ENCODE results near the gene OR9A2.
A peak's percentile ranks its signal among the peaks of the same experiment; 100 is the strongest.

Gene OR9A2

DNA sequence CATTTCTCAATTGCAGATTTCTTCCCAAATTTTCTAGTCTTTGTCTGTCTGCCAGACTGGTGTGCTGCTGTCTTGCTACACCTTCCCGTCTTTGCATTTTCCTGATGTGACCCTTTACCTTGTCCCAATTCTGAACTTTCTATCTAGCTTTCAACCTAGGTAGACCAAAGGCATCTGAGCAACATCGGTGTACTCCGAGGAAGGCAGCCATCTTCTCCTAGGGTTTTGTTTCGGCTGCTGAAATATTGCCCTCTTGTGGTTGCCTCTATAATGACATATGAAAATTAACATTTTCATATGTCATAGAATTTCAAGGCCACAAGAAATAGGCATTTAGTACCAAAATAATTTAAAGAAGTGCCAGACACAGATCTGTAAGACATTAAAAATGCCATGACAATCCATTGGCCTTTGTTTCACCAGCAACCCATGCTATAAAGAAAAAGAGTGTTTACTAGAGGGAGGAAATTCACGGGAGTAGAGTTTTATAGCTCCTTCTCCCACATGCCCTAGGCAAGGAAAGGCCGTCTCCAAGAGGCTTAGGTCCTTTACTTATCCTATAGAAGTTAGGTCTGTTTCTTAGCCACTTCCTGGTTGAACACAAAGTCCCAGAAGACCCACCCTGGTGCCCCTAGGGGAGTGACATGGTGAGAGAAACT is 23.4 kb downstream of the OR9A2 start:
- no CpG with 5 or more reads among the region's 6 CpGs for WGBS (ENCODE audit: extremely low coverage, insufficient coverage, insufficient read length)
- peak; percentile 7 to 72 for DNase-seq
- Histone ChIP-seq H2BK120ac (ENCODE audit: insufficient read depth, low read length, poor library complexity) (no peak overlapping the region), H3K79me1 (ENCODE audit: low read length) (no peaks in the 10 kb centered on the region), H3K4me1 (ENCODE audit: control insufficient read depth in 1 of 2, insufficient read depth in 2 of 2, low read length in 2 of 2) (no peaks in the 10 kb centered on the region), H3K4ac (ENCODE audit: low read depth, low read length) (no peak overlapping the region), H3K79me2 (ENCODE audit: control insufficient read depth, insufficient read depth, low read length, poor library complexity) (no peaks in the 10 kb centered on the region), H4K8ac (ENCODE audit: low read depth, low read length) (peak overlapping the region; percentile 62), H3K9me3 (ENCODE audit: insufficient read depth, low read depth, low read length) (no peaks in the 10 kb centered on the region), H2BK5ac (ENCODE audit: low read depth, low read length, poor library complexity) (no peak overlapping the region), H2BK12ac (ENCODE audit: low read length) (no peak overlapping the region), H4K91ac (ENCODE audit: low read depth, low read length) (no peak overlapping the region), H3K4me2 (ENCODE audit: low read length) (peak overlapping the region; percentile 44), H3K27ac (ENCODE audit: low read depth, low read length) (no peak overlapping the region), H3K14ac (ENCODE audit: low read length) (no peak overlapping the region), H2AFZ (ENCODE audit: insufficient read depth, low read length, poor library complexity) (peak overlapping the region; percentile 66), H2AK5ac (ENCODE audit: low read length) (no peak overlapping the region), H3K18ac (ENCODE audit: low read length) (no peak overlapping the region), H3K36me3 (ENCODE audit: control insufficient read depth in 1 of 2, insufficient read depth in 2 of 2, low read length in 2 of 2) (no peaks in the 10 kb centered on the region), H4K12ac (ENCODE audit: low read depth, low read length) (no peak overlapping the region), H3K23ac (ENCODE audit: low read length) (no peak overlapping the region), H3K27me3 (ENCODE audit: insufficient read depth, low read length) (no peaks in the 10 kb centered on the region), H3K9ac (ENCODE audit: low read length) (no peak overlapping the region), H3K4me3 (ENCODE audit: low read depth, low read length) (no peak overlapping the region)

DNA sequence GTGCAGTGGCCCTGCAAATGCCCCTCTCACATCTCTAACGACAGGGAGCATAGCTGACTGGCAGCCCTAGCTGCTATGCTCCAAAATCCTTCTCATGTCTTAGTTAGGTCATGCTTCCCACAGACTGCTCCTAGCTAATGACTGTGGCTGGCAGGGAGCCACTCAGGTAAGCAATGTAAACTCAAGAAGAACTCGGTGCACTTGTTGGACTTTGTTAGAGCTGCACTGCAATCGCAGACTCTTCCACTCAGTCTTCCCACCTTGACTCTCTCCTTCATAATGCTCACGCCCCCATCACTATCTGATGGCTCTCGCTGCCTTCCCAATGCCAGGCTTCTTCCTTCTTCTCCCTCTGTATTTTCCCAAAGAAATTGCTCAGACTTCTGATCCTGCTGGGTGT is 24.0 kb downstream of the OR9A2 start:
- no peak for DNase-seq
- Histone ChIP-seq H3K27ac (ENCODE audit: low read depth, low read length) (no peak overlapping the region), H3K9me3 (ENCODE audit: insufficient read depth, low read depth, low read length) (no peaks in the 10 kb centered on the region), H3K79me2 (ENCODE audit: control insufficient read depth, insufficient read depth, low read length, poor library complexity) (no peaks in the 10 kb centered on the region), H3K23ac (ENCODE audit: low read length) (no peak overlapping the region), H4K91ac (ENCODE audit: low read depth, low read length) (no peak overlapping the region), H3K27me3 (ENCODE audit: insufficient read depth, low read length) (no peaks in the 10 kb centered on the region), H2BK5ac (ENCODE audit: low read depth, low read length, poor library complexity) (no peak overlapping the region), H3K9ac (ENCODE audit: low read length) (no peak overlapping the region), H3K4ac (ENCODE audit: low read depth, low read length) (no peak overlapping the region), H2AFZ (ENCODE audit: insufficient read depth, low read length, poor library complexity) (peak overlapping the region; percentile 66), H4K8ac (ENCODE audit: low read depth, low read length) (peak overlapping the region; percentile 62), H3K4me1 (ENCODE audit: control insufficient read depth in 1 of 2, insufficient read depth in 2 of 2, low read length in 2 of 2) (no peaks in the 10 kb centered on the region), H3K4me2 (ENCODE audit: low read length) (no peak overlapping the region), H3K79me1 (ENCODE audit: low read length) (no peaks in the 10 kb centered on the region), H2BK12ac (ENCODE audit: low read length) (no peak overlapping the region), H4K12ac (ENCODE audit: low read depth, low read length) (no peak overlapping the region), H2BK120ac (ENCODE audit: insufficient read depth, low read length, poor library complexity) (no peak overlapping the region), H3K36me3 (ENCODE audit: control insufficient read depth in 1 of 2, insufficient read depth in 2 of 2, low read length in 2 of 2) (no peaks in the 10 kb centered on the region), H3K18ac (ENCODE audit: low read length) (no peak overlapping the region), H2AK5ac (ENCODE audit: low read length) (no peak overlapping the region), H3K14ac (ENCODE audit: low read length) (no peak overlapping the region), H3K4me3 (ENCODE audit: low read depth, low read length) (no peak overlapping the region)
- no CpG with 5 or more reads among the region's 5 CpGs for WGBS (ENCODE audit: extremely low coverage, insufficient coverage, insufficient read length)

DNA sequence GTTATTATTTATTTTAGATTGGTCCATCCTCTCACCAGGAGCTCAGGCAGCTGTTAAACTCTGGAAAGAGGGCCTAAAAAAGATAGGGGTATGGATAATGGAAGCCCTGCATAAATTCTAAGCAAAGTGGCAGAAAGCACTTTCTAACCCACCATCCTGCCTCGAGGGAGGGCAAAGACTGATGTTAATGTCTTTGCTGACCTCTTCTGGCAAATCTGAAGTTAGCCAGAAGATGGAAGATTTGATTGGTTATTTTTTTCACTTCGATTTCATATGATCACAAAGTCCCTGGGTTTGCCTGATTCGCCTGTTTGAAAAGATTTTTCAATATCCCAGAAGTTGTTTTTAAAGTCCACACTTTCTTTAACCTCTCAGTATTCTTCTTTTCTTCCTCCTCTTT is 24.8 kb downstream of the OR9A2 start:
- Histone ChIP-seq H3K27me3 (ENCODE audit: insufficient read depth, low read length) (no peaks in the 10 kb centered on the region), H3K79me2 (ENCODE audit: control insufficient read depth, insufficient read depth, low read length, poor library complexity) (no peaks in the 10 kb centered on the region), H3K4ac (ENCODE audit: low read depth, low read length) (no peak overlapping the region), H3K4me3 (ENCODE audit: low read depth, low read length) (no peak overlapping the region), H4K8ac (ENCODE audit: low read depth, low read length) (no peak overlapping the region), H3K9me3 (ENCODE audit: insufficient read depth, low read depth, low read length) (no peaks in the 10 kb centered on the region), H2BK120ac (ENCODE audit: insufficient read depth, low read length, poor library complexity) (no peak overlapping the region), H3K27ac (ENCODE audit: low read depth, low read length) (no peak overlapping the region), H2AK5ac (ENCODE audit: low read length) (no peak overlapping the region), H3K79me1 (ENCODE audit: low read length) (no peaks in the 10 kb centered on the region), H2BK5ac (ENCODE audit: low read depth, low read length, poor library complexity) (no peak overlapping the region), H3K4me1 (ENCODE audit: control insufficient read depth in 1 of 2, insufficient read depth in 2 of 2, low read length in 2 of 2) (no peaks in the 10 kb centered on the region), H3K9ac (ENCODE audit: low read length) (no peak overlapping the region), H2AFZ (ENCODE audit: insufficient read depth, low read length, poor library complexity) (no peak overlapping the region), H3K4me2 (ENCODE audit: low read length) (no peak overlapping the region), H4K12ac (ENCODE audit: low read depth, low read length) (no peak overlapping the region), H3K14ac (ENCODE audit: low read length) (no peak overlapping the region), H3K18ac (ENCODE audit: low read length) (no peak overlapping the region), H3K36me3 (ENCODE audit: control insufficient read depth in 1 of 2, insufficient read depth in 2 of 2, low read length in 2 of 2) (no peaks in the 10 kb centered on the region), H2BK12ac (ENCODE audit: low read length) (no peak overlapping the region), H3K23ac (ENCODE audit: low read length) (no peak overlapping the region), H4K91ac (ENCODE audit: low read depth, low read length) (no peak overlapping the region)
- WGBS (ENCODE audit: extremely low coverage, insufficient coverage, insufficient read length), result no CpG with 5 or more reads among the region's 3 CpGs
- DNase-seq, result peak in 1 of 2 donors; percentile 52

DNA sequence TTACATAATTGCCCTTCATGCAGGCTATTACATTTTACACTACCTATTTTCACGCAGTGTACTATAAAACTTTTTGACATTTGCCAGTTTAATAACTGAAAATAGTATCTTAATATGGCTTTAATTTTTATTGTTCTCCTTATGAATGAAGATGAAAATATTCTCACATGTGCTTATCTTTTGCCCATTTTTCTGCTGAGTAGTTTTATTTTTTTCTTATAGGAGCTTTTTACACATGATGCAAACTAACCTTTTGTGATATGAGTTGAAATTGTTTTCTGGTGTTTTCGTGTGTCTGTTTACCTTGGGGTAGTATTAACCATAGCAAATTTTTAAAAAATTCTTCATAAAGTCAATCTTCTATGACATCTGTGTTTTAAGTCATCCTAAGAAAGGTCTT is 26.3 kb downstream of the OR9A2 start:
- no peaks in the 10 kb centered on the region for H3K4me1 ChIP-seq (ENCODE audit: control insufficient read depth in 1 of 2, insufficient read depth in 2 of 2, low read length in 2 of 2)
- no CpG with 5 or more reads among the region's 2 CpGs for WGBS (ENCODE audit: extremely low coverage, insufficient coverage, insufficient read length)
- no peaks in the 10 kb centered on the region for H3K27me3 ChIP-seq (ENCODE audit: insufficient read depth, low read length)
- no peak overlapping the region for H3K23ac ChIP-seq (ENCODE audit: low read length)
- H3K18ac ChIP-seq (ENCODE audit: low read length), result no peak overlapping the region
- H3K4me2 ChIP-seq (ENCODE audit: low read length), result no peak overlapping the region
- no peak overlapping the region for H2BK12ac ChIP-seq (ENCODE audit: low read length)
- H3K9me3 ChIP-seq (ENCODE audit: insufficient read depth, low read depth, low read length), result no peaks in the 10 kb centered on the region
- no peak for DNase-seq
- no peak overlapping the region for H3K4me3 ChIP-seq (ENCODE audit: low read depth, low read length)
- H4K8ac ChIP-seq (ENCODE audit: low read depth, low read length), result no peak overlapping the region
- no peak overlapping the region for H2BK5ac ChIP-seq (ENCODE audit: low read depth, low read length, poor library complexity)
- no peak overlapping the region for H3K4ac ChIP-seq (ENCODE audit: low read depth, low read length)
- no peak overlapping the region for H4K91ac ChIP-seq (ENCODE audit: low read depth, low read length)
- H2AK5ac ChIP-seq (ENCODE audit: low read length), result no peak overlapping the region
- H3K79me2 ChIP-seq (ENCODE audit: control insufficient read depth, insufficient read depth, low read length, poor library complexity), result no peaks in the 10 kb centered on the region
- H2AFZ ChIP-seq (ENCODE audit: insufficient read depth, low read length, poor library complexity), result no peak overlapping the region
- H3K14ac ChIP-seq (ENCODE audit: low read length), result no peak overlapping the region
- no peaks in the 10 kb centered on the region for H3K79me1 ChIP-seq (ENCODE audit: low read length)
- H3K36me3 ChIP-seq (ENCODE audit: control insufficient read depth in 1 of 2, insufficient read depth in 2 of 2, low read length in 2 of 2), result no peaks in the 10 kb centered on the region
- no peak overlapping the region for H3K27ac ChIP-seq (ENCODE audit: low read depth, low read length)
- H2BK120ac ChIP-seq (ENCODE audit: insufficient read depth, low read length, poor library complexity), result no peak overlapping the region
- H4K12ac ChIP-seq (ENCODE audit: low read depth, low read length), result no peak overlapping the region
- H3K9ac ChIP-seq (ENCODE audit: low read length), result no peak overlapping the region

Data from trophoblast cell (in vitro differentiated cells and primary cell).